ENCODE data around the gene DGAT2. TPM values are rescaled to one million over a fixed set of nuclear protein-coding genes. Genes with fewer than 3 reads are reported as not detected.
"Not testable (repeated sequence)": the region's sequence is repeated elsewhere in the genome, so short reads cannot be mapped to it uniquely, and the experiment has no call there.

DGAT2 gene
- total RNA-seq, 2 experiments from 2014 or later, result 2.5 to 3.1 TPM

DNA sequence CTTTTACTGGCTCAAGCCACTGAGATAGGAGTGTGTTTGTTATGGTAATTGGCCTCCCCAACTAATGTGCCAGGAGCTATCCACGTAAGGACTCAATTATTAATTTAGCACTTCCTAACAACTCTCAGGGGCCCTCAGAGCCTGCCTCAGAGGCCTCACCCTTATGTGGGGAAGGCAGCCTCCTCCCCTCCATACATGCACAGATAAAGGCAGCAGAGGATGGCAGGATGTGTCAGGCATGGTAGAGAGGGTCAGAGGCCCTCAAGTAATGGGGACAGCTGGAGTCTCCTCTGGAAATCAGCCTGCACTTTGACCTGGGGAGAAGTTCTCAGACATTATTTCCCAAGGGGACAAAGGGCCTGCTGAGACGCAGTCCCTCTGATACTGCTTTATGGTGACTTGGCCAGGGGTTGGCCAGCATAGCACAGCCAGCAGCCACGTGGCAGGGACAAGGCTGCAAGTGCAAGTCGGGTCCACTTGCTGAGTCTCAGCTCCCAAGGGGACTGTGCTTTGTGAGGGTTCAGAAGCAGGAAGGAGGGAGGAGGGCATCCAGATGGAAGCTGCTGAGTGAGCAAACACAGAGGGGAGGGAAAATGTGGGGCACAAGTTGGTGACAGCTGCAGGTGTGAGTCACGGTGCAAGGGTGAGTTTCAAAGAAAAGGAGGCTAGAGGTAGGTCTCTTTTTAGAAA lies 33.9 kb upstream of the DGAT2 start:
- H3K27me3 Mint-ChIP-seq, result peaks cover 3% of the 10 kb centered on the region
- ChIA-PET POLR2A (no interaction called here), CTCF (interaction anchor here (0.9 to 2.2 kb wide), 2 partner anchors 11 to 29 kb away, joined by 4 to 7 read pairs; no protein-coding TSS in a partner anchor)

DNA sequence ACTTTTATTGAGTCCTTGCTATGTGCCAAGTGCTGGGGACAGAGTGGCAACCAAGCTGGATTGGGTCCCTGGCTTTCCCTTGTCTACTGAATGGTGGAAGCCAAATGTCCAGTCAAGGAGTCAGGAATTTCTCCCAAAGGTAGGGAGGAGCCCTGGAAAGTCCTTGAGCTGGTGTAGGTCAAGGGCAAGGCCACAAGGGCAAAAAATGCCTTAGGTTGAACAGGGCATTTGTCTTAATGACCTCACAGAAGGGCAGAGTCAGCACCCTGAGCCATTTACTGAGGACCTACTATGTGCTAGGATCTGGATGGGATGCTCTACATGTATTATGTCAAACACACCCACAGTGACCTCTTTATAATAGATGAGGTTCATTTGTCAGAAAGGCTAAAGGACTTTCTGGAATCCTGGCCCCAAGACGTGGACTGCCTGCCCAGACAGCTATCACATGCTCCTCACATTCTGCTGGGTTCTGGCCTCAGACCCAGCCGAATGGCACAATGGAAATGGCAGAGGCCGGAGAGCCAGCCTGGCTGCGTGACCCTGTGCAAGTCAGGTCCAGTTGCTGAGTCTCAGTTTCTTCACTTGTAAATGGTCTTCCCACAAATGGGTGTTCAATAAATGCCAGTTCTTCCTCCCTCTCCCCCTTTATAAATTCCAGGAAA lies 33.3 kb upstream of the DGAT2 start:
- Mint-ChIP-seq H3K27me3 (peaks cover 3% of the 10 kb centered on the region), H3K4me1 (ENCODE audit: low read depth) (peaks cover 3% of the 10 kb centered on the region), H3K4me3 (no peak overlapping the region), H3K27ac (no peak overlapping the region), H3K36me3 (no peaks in the 10 kb centered on the region), H3K9me3 (no peaks in the 10 kb centered on the region)
- ChIA-PET POLR2A (no interaction called here), CTCF (interaction anchor here (0.9 to 2.2 kb wide), 2 partner anchors 12 to 29 kb away, joined by 4 to 7 read pairs; no protein-coding TSS in a partner anchor)
- intact Hi-C loops (cut with micrococcal nuclease), result no loop called here
- no peak for DNase-seq

More for the DNA sequence above, 33.9 kb upstream of the DGAT2 start:
- Mint-ChIP-seq H3K4me3 (no peak overlapping the region), H3K9me3 (no peaks in the 10 kb centered on the region), H3K27ac (no peak overlapping the region), H3K4me1 (ENCODE audit: low read depth) (peaks cover 3% of the 10 kb centered on the region), H3K36me3 (no peaks in the 10 kb centered on the region)
- peak; percentile 24 for DNase-seq
- intact Hi-C loops (cut with micrococcal nuclease), result no loop called here

DNA sequence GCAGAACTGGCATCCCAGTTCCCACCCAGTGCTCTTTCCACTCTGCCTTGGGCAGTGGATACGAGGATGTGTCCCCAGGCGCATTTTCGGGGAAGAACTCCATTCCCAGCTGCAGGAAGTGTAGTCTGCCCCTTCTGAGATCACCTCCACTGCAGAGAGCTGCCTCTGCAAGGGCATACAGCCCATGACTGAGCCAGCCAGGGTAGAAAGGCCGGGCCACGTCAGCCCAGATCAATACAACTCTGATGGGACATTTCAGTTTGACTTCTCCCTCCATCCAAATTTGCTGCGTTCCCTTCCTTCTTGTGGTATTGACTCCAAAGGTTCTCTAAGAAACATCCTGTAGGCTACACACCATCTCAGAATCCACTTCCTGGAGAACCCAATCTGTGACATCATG lies 31.3 kb upstream of the DGAT2 start:
- Mint-ChIP-seq H3K27me3 (peaks cover 3% of the 10 kb centered on the region), H3K9me3 (no peaks in the 10 kb centered on the region), H3K4me1 (ENCODE audit: low read depth) (peaks cover 3% of the 10 kb centered on the region), H3K27ac (no peak overlapping the region), H3K36me3 (no peaks in the 10 kb centered on the region), H3K4me3 (no peak overlapping the region)
- POLR2A ChIA-PET, result no interaction called here
- no peak for DNase-seq
- intact Hi-C loops (cut with micrococcal nuclease), result no loop called here
- CTCF ChIA-PET, result no interaction called here

DNA sequence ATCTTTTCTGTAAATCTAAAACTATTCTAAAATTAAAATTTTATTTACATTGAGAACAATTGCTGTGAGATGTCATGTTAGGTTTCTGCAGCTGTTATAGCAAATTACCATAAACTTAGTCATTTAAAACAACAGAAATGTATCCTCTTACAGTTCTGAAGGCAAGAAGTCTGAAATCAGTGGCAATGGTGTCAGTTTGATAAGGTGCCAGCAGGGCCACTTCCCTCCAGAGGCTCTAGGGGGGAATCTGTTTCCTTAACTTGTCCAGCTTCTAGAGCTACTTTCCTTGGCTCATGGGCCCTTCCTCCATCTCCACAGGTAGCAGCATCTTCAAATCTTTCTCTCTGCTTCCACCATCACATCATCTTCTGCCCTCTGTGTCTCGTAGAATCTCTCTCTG lies 27.9 kb upstream of the DGAT2 start:
- H3K27me3 Mint-ChIP-seq, result peaks cover 4% of the 10 kb centered on the region
- no peaks in the 10 kb centered on the region for H3K9me3 Mint-ChIP-seq
- POLR2A ChIA-PET, result interaction anchor here (0.5 kb wide), 1 partner anchor 423 kb away, joined by 3 read pairs; no protein-coding TSS in a partner anchor
- no peak for DNase-seq
- H3K4me1 Mint-ChIP-seq (ENCODE audit: low read depth), result no peaks in the 10 kb centered on the region
- no peak overlapping the region for H3K4me3 Mint-ChIP-seq
- CTCF ChIA-PET, result no interaction called here
- no peak overlapping the region for H3K27ac Mint-ChIP-seq
- intact Hi-C loops (cut with micrococcal nuclease), result no loop called here
- H3K36me3 Mint-ChIP-seq, result no peaks in the 10 kb centered on the region

DNA sequence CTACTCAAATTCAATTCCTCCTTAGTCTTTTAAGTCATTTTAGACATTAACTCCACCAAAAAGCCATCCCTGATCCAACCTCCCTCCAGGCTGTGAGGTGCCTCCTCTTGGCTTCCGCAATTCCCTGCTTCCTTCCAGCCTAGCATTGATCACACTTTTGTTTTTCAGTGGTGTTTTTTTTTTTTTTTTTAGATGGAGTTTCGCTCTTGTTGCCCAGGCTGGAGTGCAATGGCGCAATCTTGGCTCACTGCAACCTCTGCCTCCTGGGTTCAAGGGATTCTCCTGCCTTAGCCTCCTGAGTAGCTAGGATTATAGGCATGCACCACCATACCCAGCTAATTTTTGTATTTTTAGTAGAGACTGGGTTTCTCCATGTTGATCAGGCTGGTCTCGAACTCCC lies 25.4 kb upstream of the DGAT2 start:
- POLR2A ChIA-PET; intact Hi-C loops (cut with micrococcal nuclease); H3K27ac Mint-ChIP-seq; H3K27me3 Mint-ChIP-seq; H3K4me1 Mint-ChIP-seq (ENCODE audit: low read depth); DNase-seq; CTCF ChIA-PET; H3K9me3 Mint-ChIP-seq; H3K36me3 Mint-ChIP-seq; H3K4me3 Mint-ChIP-seq: not testable (repeated sequence)

DNA sequence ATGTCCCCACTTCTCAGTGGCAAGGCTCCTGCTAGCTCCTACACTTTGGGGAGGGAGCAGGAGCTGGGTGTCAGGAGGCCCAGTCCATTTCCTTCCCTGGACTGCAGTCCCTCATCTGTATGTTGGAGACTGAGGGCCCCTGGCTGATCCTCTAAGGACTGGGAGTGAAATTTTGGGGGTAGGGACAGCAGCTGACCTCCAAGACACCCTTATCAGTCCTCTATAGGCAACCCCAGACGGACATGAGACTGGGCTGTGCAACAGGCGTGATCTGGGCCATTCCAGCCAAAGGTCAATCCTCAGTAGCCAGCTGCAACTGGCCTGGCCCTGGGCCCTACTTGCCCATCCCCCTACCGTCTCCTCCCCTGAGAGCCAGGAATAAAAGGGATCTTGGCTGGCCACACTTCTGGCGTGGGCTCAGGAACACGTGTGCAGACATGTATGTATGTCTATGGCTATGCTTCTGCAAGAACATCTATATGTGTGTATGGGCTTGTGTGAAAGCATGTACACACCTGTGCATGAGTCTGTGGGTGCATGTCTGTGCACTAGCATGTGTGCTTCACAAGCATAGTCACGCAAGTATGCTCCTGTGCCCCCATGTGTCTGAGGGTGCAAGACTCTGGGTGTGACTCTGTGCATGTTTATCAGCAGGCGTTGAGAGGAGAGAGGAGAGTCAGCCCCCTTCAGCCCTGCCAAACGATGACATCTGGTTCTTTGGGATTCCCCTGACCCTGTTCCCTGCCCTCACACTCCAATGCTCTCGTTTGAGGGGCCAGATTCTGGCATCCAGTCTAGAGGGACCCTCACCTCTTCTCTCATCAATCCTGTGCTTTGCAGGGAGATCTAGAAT lies 24.6 kb upstream of the DGAT2 start:
- no peak for DNase-seq
- Mint-ChIP-seq H3K27me3 (peaks cover 12% of the 10 kb centered on the region), H3K4me3 (no peak overlapping the region), H3K9me3 (no peaks in the 10 kb centered on the region), H3K36me3 (no peaks in the 10 kb centered on the region), H3K27ac (no peak overlapping the region), H3K4me1 (ENCODE audit: low read depth) (no peaks in the 10 kb centered on the region)
- intact Hi-C loops (cut with micrococcal nuclease), result no loop called here
- ChIA-PET CTCF (no interaction called here), POLR2A (no interaction called here)

DNA sequence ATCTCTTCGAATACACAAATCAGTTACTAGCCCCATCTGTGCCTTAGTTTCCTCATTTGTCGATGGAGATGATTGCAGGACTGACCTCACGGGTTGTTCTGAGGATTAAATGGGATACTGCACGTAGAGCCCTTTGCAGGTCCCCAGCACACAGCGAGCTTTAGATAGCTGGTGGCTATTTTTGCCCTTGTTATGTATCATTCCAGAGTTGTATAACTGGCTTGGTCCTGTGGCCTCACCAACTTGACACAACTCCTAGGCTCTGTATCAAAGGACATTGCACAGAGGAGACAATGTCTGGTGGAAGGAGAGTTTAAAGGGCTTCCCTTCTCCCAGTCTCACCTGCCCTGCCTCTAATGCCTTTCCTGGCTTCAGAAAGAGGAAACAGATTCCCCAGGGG lies 22.8 kb upstream of the DGAT2 start:
- DNase-seq, result no peak
- Mint-ChIP-seq H3K27me3 (peaks cover 12% of the 10 kb centered on the region), H3K27ac (no peak overlapping the region), H3K4me1 (ENCODE audit: low read depth) (no peaks in the 10 kb centered on the region), H3K36me3 (no peaks in the 10 kb centered on the region), H3K4me3 (no peak overlapping the region), H3K9me3 (no peaks in the 10 kb centered on the region)
- CTCF ChIA-PET, result interaction anchor here (0.6 kb wide), 1 partner anchor 338 kb away, joined by 3 read pairs; no protein-coding TSS in a partner anchor
- intact Hi-C loops (cut with micrococcal nuclease), result no loop called here
- POLR2A ChIA-PET, result no interaction called here

DNA sequence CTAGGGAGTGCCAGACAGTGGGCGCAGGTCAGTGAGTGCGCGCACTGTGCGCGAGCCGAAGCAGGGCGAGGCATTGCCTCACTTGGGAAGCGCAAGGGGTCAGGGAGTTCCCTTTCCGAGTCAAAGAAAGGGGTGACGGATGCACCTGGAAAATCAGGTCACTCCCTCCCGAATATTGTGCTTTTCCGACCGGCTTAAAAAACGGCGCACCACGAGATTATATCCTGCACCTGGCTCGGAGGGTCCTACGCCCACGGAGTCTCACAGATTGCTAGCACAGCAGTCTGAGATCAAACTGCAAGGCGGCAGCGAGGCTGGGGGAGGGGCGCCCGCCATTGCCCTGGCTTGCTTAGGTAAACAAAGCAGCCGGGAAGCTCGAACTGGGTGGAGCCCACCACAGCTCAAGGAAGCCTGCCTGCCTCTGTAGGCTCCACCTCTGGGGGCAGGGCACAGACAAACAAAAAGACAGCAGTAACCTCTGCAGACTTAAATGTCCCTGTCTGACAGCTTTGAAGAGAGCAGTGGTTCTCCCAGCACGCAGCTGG lies 19.8 kb upstream of the DGAT2 start:
- POLR2A ChIA-PET; H3K27ac Mint-ChIP-seq; DNase-seq; H3K4me1 Mint-ChIP-seq (ENCODE audit: low read depth); CTCF ChIA-PET; H3K9me3 Mint-ChIP-seq; H3K36me3 Mint-ChIP-seq; intact Hi-C loops (cut with micrococcal nuclease); H3K4me3 Mint-ChIP-seq: not testable (repeated sequence)
- peaks cover 12% of the 10 kb centered on the region for H3K27me3 Mint-ChIP-seq

DNA sequence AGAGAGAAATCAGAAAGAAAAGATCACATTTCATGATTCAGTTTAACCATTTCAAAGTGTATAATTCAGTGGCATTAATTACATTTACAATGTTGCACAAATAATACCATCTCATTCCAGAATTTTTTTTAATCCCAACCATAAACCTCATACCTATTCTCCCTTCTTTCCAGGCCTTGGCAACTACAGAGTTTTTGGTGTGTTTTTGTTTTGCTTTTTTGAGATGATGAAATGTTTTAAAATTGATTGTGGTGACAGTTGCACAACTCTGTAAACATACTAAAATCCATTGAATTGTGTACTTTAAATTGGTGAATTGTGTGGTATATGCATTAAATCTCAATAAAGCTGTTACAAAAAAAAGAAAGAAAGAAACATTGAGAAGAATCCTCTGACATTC lies 13.6 kb upstream of the DGAT2 start:
- POLR2A ChIA-PET, result not testable (repeated sequence)

DNA sequence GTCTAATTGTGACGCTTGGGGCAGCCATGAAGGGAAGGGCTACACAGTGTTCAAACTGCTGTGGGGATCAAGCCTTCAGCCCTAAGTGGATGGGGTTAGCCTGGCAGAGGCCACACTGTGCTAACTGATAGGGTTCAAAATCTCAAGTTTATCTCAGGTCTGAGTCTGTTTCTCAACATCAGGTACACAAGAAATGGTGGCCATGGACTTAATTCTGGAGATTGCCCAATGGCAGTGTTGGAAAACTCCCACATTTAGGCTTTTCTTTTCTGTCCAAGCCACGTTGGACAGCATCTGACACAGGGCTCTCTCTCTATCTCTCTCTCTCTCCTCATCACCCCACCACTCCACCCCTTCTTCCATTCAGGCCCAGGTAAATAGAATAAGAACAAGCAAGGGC lies 10.9 kb upstream of the DGAT2 start:
- no peak overlapping the region for H3K4me3 Mint-ChIP-seq
- H3K27ac Mint-ChIP-seq, result no peak overlapping the region
- no peak for DNase-seq
- H3K4me1 Mint-ChIP-seq (ENCODE audit: low read depth), result peaks cover 6% of the 10 kb centered on the region
- intact Hi-C loops (cut with micrococcal nuclease), result no loop called here
- ChIA-PET POLR2A (no interaction called here), CTCF (interaction anchor here (1.1 kb wide), 1 partner anchor 51 kb away, joined by 3 read pairs; no protein-coding TSS in a partner anchor)
- H3K36me3 Mint-ChIP-seq, result no peaks in the 10 kb centered on the region
- H3K27me3 Mint-ChIP-seq, result no peaks in the 10 kb centered on the region
- H3K9me3 Mint-ChIP-seq, result no peaks in the 10 kb centered on the region

More for the DNA sequence above, 13.6 kb upstream of the DGAT2 start:
- intact Hi-C loops (cut with micrococcal nuclease); DNase-seq; H3K27ac Mint-ChIP-seq; H3K9me3 Mint-ChIP-seq; H3K4me3 Mint-ChIP-seq; H3K4me1 Mint-ChIP-seq (ENCODE audit: low read depth); H3K27me3 Mint-ChIP-seq; H3K36me3 Mint-ChIP-seq: not testable (repeated sequence)
- CTCF ChIA-PET, result interaction anchor here (1.3 kb wide), 1 partner anchor 397 kb away, joined by 3 read pairs; no protein-coding TSS in a partner anchor

DNA sequence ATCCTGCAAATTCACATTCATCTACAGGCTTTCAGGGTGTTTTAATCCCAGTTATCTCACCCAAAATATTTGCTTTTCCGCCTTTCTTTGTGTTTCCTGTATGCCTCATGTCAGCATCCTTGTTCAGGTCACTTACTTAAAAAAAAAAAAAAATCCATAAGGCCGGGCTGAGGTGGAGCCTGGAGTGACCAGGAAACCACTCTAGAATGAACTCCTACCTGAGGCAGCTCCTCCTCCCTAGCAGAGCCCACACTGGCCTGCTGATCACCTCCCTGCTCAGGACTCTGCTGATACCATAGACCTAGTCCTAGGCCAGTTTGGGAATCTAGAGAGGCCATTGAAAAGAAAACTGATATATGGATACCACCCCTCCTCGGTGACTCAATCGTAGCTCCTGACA lies 8.7 kb upstream of the DGAT2 start:
- Mint-ChIP-seq H3K36me3 (no peaks in the 10 kb centered on the region), H3K9me3 (no peaks in the 10 kb centered on the region), H3K27ac (no peak overlapping the region), H3K4me1 (ENCODE audit: low read depth) (peaks cover 6% of the 10 kb centered on the region), H3K4me3 (no peak overlapping the region), H3K27me3 (no peaks in the 10 kb centered on the region)
- ChIA-PET CTCF (interaction anchor here (0.9 kb wide), 1 partner anchor 54 kb away, joined by 4 read pairs; no protein-coding TSS in a partner anchor), POLR2A (no interaction called here)
- intact Hi-C loops (cut with micrococcal nuclease), result no loop called here
- DNase-seq, result no peak

DNA sequence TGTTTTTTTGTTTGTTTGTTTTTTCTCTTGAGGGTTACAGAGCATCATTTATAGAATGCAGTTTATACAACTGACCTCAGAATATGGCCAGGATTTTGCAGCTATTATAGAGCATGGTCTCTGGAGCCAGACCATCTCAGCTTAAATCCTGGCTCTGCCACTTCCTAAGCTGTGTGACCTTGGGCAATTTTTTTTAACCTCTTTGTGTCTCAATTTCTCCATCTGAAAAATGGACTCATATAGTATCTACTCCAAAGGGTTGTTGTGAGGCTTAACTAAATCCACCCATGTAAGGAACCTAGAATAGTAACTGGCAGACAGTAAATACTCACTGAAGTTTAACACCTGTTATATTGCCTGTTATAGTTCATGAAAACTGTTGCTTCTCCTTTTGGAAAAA lies 8.3 kb upstream of the DGAT2 start:
- POLR2A ChIA-PET, result no interaction called here
- H3K27me3 Mint-ChIP-seq, result no peaks in the 10 kb centered on the region
- DNase-seq, result no peak
- no peak overlapping the region for H3K27ac Mint-ChIP-seq
- no peak overlapping the region for H3K4me3 Mint-ChIP-seq
- H3K4me1 Mint-ChIP-seq (ENCODE audit: low read depth), result peaks cover 6% of the 10 kb centered on the region
- intact Hi-C loops (cut with micrococcal nuclease), result no loop called here
- CTCF ChIA-PET, result interaction anchor here (0.9 kb wide), 1 partner anchor 54 kb away, joined by 4 read pairs; no protein-coding TSS in a partner anchor
- no peaks in the 10 kb centered on the region for H3K36me3 Mint-ChIP-seq
- no peaks in the 10 kb centered on the region for H3K9me3 Mint-ChIP-seq
